ENCODE data around the gene NT5C2.
"Not testable (repeated sequence)": the region's sequence is repeated elsewhere in the genome, so short reads cannot be mapped to it uniquely, and the experiment has no call there.

The NT5C2 gene

GRCh38 chr10:103082683-103083082 is 110.4 kb downstream of the NT5C2 start:
- no peak for DNase-seq

- DNase-seq, result no peak
Observed at GRCh38 chr10:103080891-103081581, 112.0 kb downstream of the NT5C2 start.

GRCh38 chr10:103079946-103080345 is 113.1 kb downstream of the NT5C2 start:
- DNase-seq, result no peak

- DNase-seq, result no peak
Observed at GRCh38 chr10:103079100-103079499, 114.0 kb downstream of the NT5C2 start.

- no peak for DNase-seq
Observed at GRCh38 chr10:103078676-103079075, 114.4 kb downstream of the NT5C2 start.

GRCh38 chr10:103078309-103078615 is 114.8 kb downstream of the NT5C2 start:
- no peak for DNase-seq

GRCh38 chr10:103077491-103078308 is 115.4 kb downstream of the NT5C2 start:
- DNase-seq, result no peak

GRCh38 chr10:103077020-103077419 is 116.1 kb downstream of the NT5C2 start:
- DNase-seq, result no peak

GRCh38 chr10:103072891-103073290 is 120.2 kb downstream of the NT5C2 start:
- no peak for DNase-seq

GRCh38 chr10:103072276-103072675 is 120.8 kb downstream of the NT5C2 start:
- no peak for DNase-seq

GRCh38 chr10:103069453-103070331 is 123.4 kb downstream of the NT5C2 start:
- DNase-seq, result peak; percentile 13

- DNase-seq, result no peak
Observed at GRCh38 chr10:103067956-103068355, 125.1 kb downstream of the NT5C2 start.

GRCh38 chr10:103067484-103067883 is 125.6 kb downstream of the NT5C2 start:
- no peak for DNase-seq

- DNase-seq, result not testable (repeated sequence)
Observed at GRCh38 chr10:103067099-103067477, 126.0 kb downstream of the NT5C2 start.

GRCh38 chr10:103066141-103067098 is 126.7 kb downstream of the NT5C2 start:
- DNase-seq, result no peak

GRCh38 chr10:103064956-103065355 is 128.1 kb downstream of the NT5C2 start:
- DNase-seq, result no peak

- DNase-seq, result no peak
Observed at GRCh38 chr10:103062854-103063590, 130.1 kb downstream of the NT5C2 start.

GRCh38 chr10:103060575-103060974 is 132.5 kb downstream of the NT5C2 start:
- no peak for DNase-seq

GRCh38 chr10:103058034-103058433 is 135.0 kb downstream of the NT5C2 start:
- DNase-seq, result no peak

- no peak for DNase-seq
Observed at GRCh38 chr10:103055105-103055504, 138.0 kb downstream of the NT5C2 start.

GRCh38 chr10:103054621-103055020 is 138.5 kb downstream of the NT5C2 start:
- no peak for DNase-seq
